HCT116 (cell line): ENCODE measurements around the gene PRKCZ. TPM values are rescaled to one million over a fixed set of nuclear protein-coding genes. Genes with fewer than 3 reads are reported as not detected.

Experiments used
- ATAC-seq: fragments of 200-7000 bp; cut with Tn5 transposase; 2 replicates; pipeline ENCODE4 v1.9.1; 2020; ENCODE audit warnings: mild to moderate bottlenecking, moderate library complexity
- BruUV-seq: library from RNA; stranded (reverse); fragments of 400-500 nt; replicated peaks from 2 replicates; lab custom pipeline; 2021; lab: Mats Ljungman, UMichigan
- CTCF ChIA-PET: fragments of 300-600 bp; sonication (Branson Sonifier 250); formaldehyde crosslinking; loops from one replicate; lab custom pipeline; 2021; ENCODE audit warnings: antibody characterized with exemption; lab: Charles Lee
- POLR2A ChIA-PET: fragments of 300-600, 350-600 bp; sonication (Branson Sonifier 250); formaldehyde crosslinking; loops from one replicate; lab custom pipeline; 2021; ENCODE audit warnings: antibody characterized with exemption; lab: Charles Lee
- RAD21 ChIA-PET, 2 experiments: fragments of 300-600 bp; sonication (Branson Sonifier 250); formaldehyde crosslinking; loops; one replicate each; lab custom pipeline; 2023; ENCODE audit warnings: low total read pairs in 2 of 2; ENCODE audit not compliant: uncharacterized antibody in 2 of 2, unreplicated experiment in 2 of 2, low non-redundant PET in 1 of 2; lab: Charles Lee
- DNase-seq: peaks from one replicate; pipeline ENCODE4 v3.0.0-alpha.2; 2010; ENCODE audit warnings: low read depth, low spot score
- H2AFZ ChIP-seq: fragments of 200-600 bp; shearing (Covaris generic), sonication (generic); 2 replicates; pipeline ENCODE4 v1.6.1; 2017; ENCODE audit warnings: low read depth, mixed run types, mixed read lengths, antibody characterized with exemption, low read length; ENCODE audit not compliant: poor library complexity, severe bottlenecking
- H3K27ac ChIP-seq: 2 replicates; pipeline ENCODE4 v1.5.1; 2012; ENCODE audit warnings: low read depth, low read length
- H3K27me3 ChIP-seq: fragments of 200-600 bp; sonication (generic); 2 replicates; pipeline ENCODE4 v1.6.1; 2016; ENCODE audit warnings: mixed run types, low read length, mixed read lengths; ENCODE audit not compliant: insufficient read depth
- H3K36me3 ChIP-seq, 2 experiments: fragments of 200-500 bp in 1 of 2; fragments of 200-600 bp in 1 of 2; sonication (Bioruptor generic) in 1 of 2; sonication (generic) in 1 of 2; 2 replicates each; pipeline versions ENCODE4 v1.5.1 to v1.6.1; 2014 to 2016; ENCODE audit warnings: low read length in 2 of 2, inconsistent platforms in 1 of 2, mixed read lengths in 1 of 2, mixed run types in 1 of 2; ENCODE audit not compliant: insufficient read depth in 2 of 2, control insufficient read depth in 1 of 2
- H3K4me1 ChIP-seq, 2 experiments: fragments of 200-600 bp in 1 of 2; sonication (generic) in 1 of 2; 2 replicates each; pipeline versions ENCODE4 v1.5.1 to v1.6.1; 2012 to 2017; ENCODE audit warnings: low read length in 2 of 2, inconsistent platforms in 1 of 2, mild to moderate bottlenecking in 1 of 2, mixed read lengths in 1 of 2, mixed run types in 1 of 2, moderate library complexity in 1 of 2; ENCODE audit not compliant: insufficient read depth in 2 of 2, control insufficient read depth in 1 of 2
- H3K4me2 ChIP-seq: fragments of 200-600 bp; sonication (generic); 2 replicates; pipeline ENCODE4 v1.6.1; 2017; ENCODE audit warnings: mixed run types, low read length, mixed read lengths
- H3K4me3 ChIP-seq, 2 experiments: fragments of 200-600 bp in 1 of 2; sonication (generic) in 1 of 2; replicated peaks in 1 of 2; 2 replicates each; pipeline ENCODE4 v1.5.1; 2011 to 2016; ENCODE audit warnings: low read length in 2 of 2, control low read depth in 1 of 2, low read depth in 1 of 2, mild to moderate bottlenecking in 1 of 2, mixed read lengths in 1 of 2, mixed run types in 1 of 2
- H3K79me2 ChIP-seq: fragments of 200-600 bp; sonication (generic); 2 replicates; pipeline ENCODE4 v1.6.1; 2017; ENCODE audit warnings: mild to moderate bottlenecking, mixed run types, low read length, moderate library complexity, mixed read lengths; ENCODE audit not compliant: insufficient read depth
- H3K9ac ChIP-seq: fragments of 200-600 bp; sonication (generic); 2 replicates; pipeline ENCODE4 v1.6.1; 2016; ENCODE audit warnings: low read length, mixed read lengths
- H3K9me2 ChIP-seq: fragments of 200-600 bp; sonication (generic), shearing (Covaris generic); 2 replicates; pipeline ENCODE4 v1.6.1; 2017; ENCODE audit warnings: mixed run types, mild to moderate bottlenecking, moderate library complexity; ENCODE audit not compliant: insufficient read depth
- H3K9me3 ChIP-seq, 2 experiments: fragments of 200-500 bp in 1 of 2; fragments of 200-600 bp in 1 of 2; sonication (Bioruptor generic) in 1 of 2; sonication (generic) in 1 of 2; 2 replicates each; pipeline ENCODE4 v1.6.1; 2014 to 2017; ENCODE audit warnings: low read length in 2 of 2, mixed read lengths in 2 of 2, inconsistent platforms in 1 of 2, low read depth in 1 of 2, mild to moderate bottlenecking in 1 of 2, mixed run types in 1 of 2, moderate library complexity in 1 of 2; ENCODE audit not compliant: control insufficient read depth in 1 of 2, insufficient read depth in 1 of 2
- H4K20me1 ChIP-seq: fragments of 200-600 bp; sonication (generic), shearing (Covaris generic); 2 replicates; pipeline ENCODE4 v1.6.1; 2017; ENCODE audit warnings: mixed run types, mild to moderate bottlenecking, moderate library complexity; ENCODE audit not compliant: insufficient read depth
- CEBPB ChIP-seq: IDR thresholded peaks from 2 replicates; pipeline ENCODE4 v1.6.1; 2012; ENCODE audit warnings: low read depth
- CTCF ChIP-seq, 3 experiments: fragments of 200-600 bp in 1 of 3; sonication (generic) in 1 of 3; IDR thresholded peaks in 2 of 3; conservative IDR thresholded peaks in 1 of 3; 2 replicates each; pipeline ENCODE4 v1.5.1; 2012 to 2017; ENCODE audit warnings: low read depth in 2 of 3, low read length in 2 of 3, antibody characterized with exemption in 1 of 3, borderline replicate concordance in 1 of 3, control low read depth in 1 of 3, mild to moderate bottlenecking in 1 of 3, mixed read lengths in 1 of 3, mixed run types in 1 of 3, moderate library complexity in 1 of 3; ENCODE audit not compliant: insufficient read depth in 1 of 3
- ELF1 ChIP-seq: IDR thresholded peaks from 2 replicates; pipeline ENCODE4 v1.6.1; 2012; ENCODE audit warnings: low read depth, borderline replicate concordance
- EZH2 ChIP-seq: fragments of 200-600 bp; sonication (generic); IDR thresholded peaks from 2 replicates; pipeline ENCODE4 v1.6.1; 2017; ENCODE audit warnings: antibody characterized with exemption, mixed run types
- EZH2phosphoT487 ChIP-seq: fragments of 200-600 bp; IDR thresholded peaks from 2 replicates; pipeline ENCODE4 v1.6.1; 2018; ENCODE audit warnings: antibody characterized with exemption, borderline replicate concordance
- FOSL1 ChIP-seq: IDR thresholded peaks from 2 replicates; pipeline ENCODE4 v1.6.1; 2012; ENCODE audit warnings: low read depth
- TCF7L2 ChIP-seq: IDR thresholded peaks from 2 replicates; pipeline ENCODE4 v1.7.0; 2011; ENCODE audit warnings: borderline replicate concordance, inconsistent platforms; ENCODE audit not compliant: insufficient read depth, insufficient read length; ENCODE audit errors: extremely low read depth
- ZFX ChIP-seq: fragments of 450-650 bp; IDR thresholded peaks from 2 replicates; pipeline ENCODE4 v1.6.1; 2017
- ZNF274 ChIP-seq: fragments of 200-500 bp; sonication (Bioruptor generic); IDR thresholded peaks from 2 replicates; pipeline ENCODE4 v1.6.1; 2014; ENCODE audit warnings: mild to moderate bottlenecking, low read depth, low read length, inconsistent platforms
- intact Hi-C: fragments of 100-400 bp; cut with micrococcal nuclease; formaldehyde crosslinking; loops from 2 replicates; pipeline ENCODE4 v1.10.0; 2022
- total RNA-seq: library from RNA; stranded (reverse); gene quantifications from one replicate; pipeline ENCODE4 v1.2.1, GENCODE V29; 2021; ENCODE audit not compliant: unreplicated experiment

PRKCZ gene
- total RNA-seq, 1 experiment from 2014 or later: 46.8 TPM

- Histone ChIP-seq H3K4me3 (no peak overlapping the region), H3K9me2 (no peaks in the 10 kb centered on the region), H3K36me3 (no peaks in the 10 kb centered on the region), H3K4me1 (no peaks in the 10 kb centered on the region), H3K27ac (no peak overlapping the region), H3K27me3 (no peaks in the 10 kb centered on the region), H3K4me2 (no peak overlapping the region), H3K9ac (no peak overlapping the region), H3K9me3 (no peaks in the 10 kb centered on the region), H2AFZ (no peak overlapping the region), H3K79me2 (no peaks in the 10 kb centered on the region), H4K20me1 (no peaks in the 10 kb centered on the region)
- RAD21 ChIA-PET: no interaction called here
- intact Hi-C loops: no loop called here
- no TSS peak for BruUV-seq
- DNase-seq: no peak
- POLR2A ChIA-PET: interaction anchor here (0.5 kb wide), 2 partner anchors 154 to 383 kb away, joined by 3 to 6 read pairs; no protein-coding TSS in a partner anchor
- peak; percentile 65; the same call in 1 of the 2 replicates for ATAC-seq
- TF ChIP-seq CTCF (IDR thresholded peaks at IDR 0.05 in 2 of 3, conservative IDR thresholded peaks at IDR 0.05 in 1 of 3; ENCODE audit: borderline replicate concordance in 1 of 3, insufficient read depth in 1 of 3, low read depth in 2 of 3, low read length in 2 of 3) (peak in 1 of 3 experiments; percentile 10; a peak in 1 of 6 replicates), EZH2 (no peak), TCF7L2 (no peak), EZH2phosphoT487 (no peak), ZFX (no peak)
- CTCF ChIA-PET: no interaction called here
Observed at GRCh38 chr1:2037314-2037979, 12.8 kb upstream of the PRKCZ start.

GRCh38 chr1:2038229-2038628 lies 12.0 kb upstream of the PRKCZ start:
- CTCF ChIA-PET: no interaction called here
- no peaks in the 10 kb centered on the region for H3K27me3 ChIP-seq
- POLR2A ChIA-PET: interaction anchor here (0.5 kb wide), 1 partner anchor 155 kb away, joined by 3 read pairs; no protein-coding TSS in a partner anchor

More at GRCh38 chr1:2038229-2038628, 12.0 kb upstream of the PRKCZ start:
- Histone ChIP-seq H3K4me1 (no peaks in the 10 kb centered on the region), H3K4me2 (no peak overlapping the region), H3K36me3 (no peaks in the 10 kb centered on the region), H3K9me3 (no peaks in the 10 kb centered on the region), H3K9ac (no peak overlapping the region), H2AFZ (no peak overlapping the region), H3K4me3 (no peak overlapping the region), H4K20me1 (no peaks in the 10 kb centered on the region), H3K27ac (no peak overlapping the region), H3K9me2 (no peaks in the 10 kb centered on the region), H3K79me2 (no peaks in the 10 kb centered on the region)
- no TSS peak for BruUV-seq
- intact Hi-C loops: no loop called here
- DNase-seq (no peak), ATAC-seq (no peak)
- RAD21 ChIA-PET: no interaction called here
- TF ChIP-seq CEBPB: no peak
- TF ChIP-seq FOSL1: no peak
- TF ChIP-seq ZNF274: no peak
- no peak for TF ChIP-seq TCF7L2
- TF ChIP-seq EZH2: no peak
- TF ChIP-seq ELF1: no peak
